ENCODE data around the gene EFCAB9.

The EFCAB9 gene

DNA sequence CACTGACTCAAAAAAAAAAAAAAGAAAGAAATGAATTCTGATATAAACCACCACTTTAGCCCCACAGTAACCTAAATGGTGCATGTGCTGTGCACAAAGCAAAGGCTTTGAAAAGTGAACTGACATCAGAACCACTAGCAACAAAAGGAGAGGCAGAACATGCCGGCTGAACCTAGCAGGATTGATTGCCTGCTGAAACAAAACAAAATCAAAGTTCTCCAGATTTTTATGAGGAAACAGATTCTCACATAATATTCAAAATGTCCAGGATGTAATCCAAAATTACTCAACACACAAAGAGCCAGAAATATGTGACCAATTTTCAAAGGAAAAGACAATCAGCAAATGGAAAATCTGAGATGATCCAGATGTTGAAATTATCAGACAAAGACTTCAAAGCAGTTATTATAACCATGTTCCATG lies 51.7 kb downstream of the EFCAB9 start:
- no peak overlapping the region for H3K4me3 ChIP-seq (ENCODE audit: control insufficient read depth, low read depth, low read length)
- DNase-seq (ENCODE audit: low read depth): no peak
- TF ChIP-seq, protein P1, sequence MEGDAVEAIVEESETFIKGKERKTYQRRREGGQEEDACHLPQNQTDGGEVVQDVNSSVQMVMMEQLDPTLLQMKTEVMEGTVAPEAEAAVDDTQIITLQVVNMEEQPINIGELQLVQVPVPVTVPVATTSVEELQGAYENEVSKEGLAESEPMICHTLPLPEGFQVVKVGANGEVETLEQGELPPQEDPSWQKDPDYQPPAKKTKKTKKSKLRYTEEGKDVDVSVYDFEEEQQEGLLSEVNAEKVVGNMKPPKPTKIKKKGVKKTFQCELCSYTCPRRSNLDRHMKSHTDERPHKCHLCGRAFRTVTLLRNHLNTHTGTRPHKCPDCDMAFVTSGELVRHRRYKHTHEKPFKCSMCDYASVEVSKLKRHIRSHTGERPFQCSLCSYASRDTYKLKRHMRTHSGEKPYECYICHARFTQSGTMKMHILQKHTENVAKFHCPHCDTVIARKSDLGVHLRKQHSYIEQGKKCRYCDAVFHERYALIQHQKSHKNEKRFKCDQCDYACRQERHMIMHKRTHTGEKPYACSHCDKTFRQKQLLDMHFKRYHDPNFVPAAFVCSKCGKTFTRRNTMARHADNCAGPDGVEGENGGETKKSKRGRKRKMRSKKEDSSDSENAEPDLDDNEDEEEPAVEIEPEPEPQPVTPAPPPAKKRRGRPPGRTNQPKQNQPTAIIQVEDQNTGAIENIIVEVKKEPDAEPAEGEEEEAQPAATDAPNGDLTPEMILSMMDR (IDR thresholded peaks at IDR 0.05; ENCODE audit: control insufficient read depth, insufficient read depth, low read depth, low read length, missing control alignments): no peak

DNA sequence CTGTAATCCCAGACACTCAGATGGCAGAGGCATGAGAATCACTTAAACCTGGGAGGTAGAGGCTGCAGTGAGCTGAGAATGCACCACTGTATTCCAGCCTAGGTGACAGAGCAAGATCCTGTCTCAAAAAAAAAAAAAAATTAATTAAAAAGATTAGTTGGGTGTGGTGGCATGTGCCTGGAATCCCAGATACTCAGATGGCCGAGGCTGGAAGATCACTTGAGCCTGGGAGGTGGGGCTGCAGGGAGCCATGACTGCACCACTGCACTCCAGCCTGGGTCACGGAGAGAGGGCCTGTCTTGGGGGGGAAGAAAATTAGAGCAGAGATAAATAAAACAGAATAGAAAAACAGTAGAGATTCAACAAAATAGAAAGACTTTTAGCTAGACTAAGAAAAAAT lies 54.7 kb downstream of the EFCAB9 start:
- TF ChIP-seq, protein P1 (IDR thresholded peaks at IDR 0.05; ENCODE audit: control insufficient read depth, insufficient read depth, low read depth, low read length, missing control alignments): no peak
- no peak for DNase-seq (ENCODE audit: low read depth)
- H3K4me3 ChIP-seq (ENCODE audit: control insufficient read depth, low read depth, low read length): no peak overlapping the region

DNA sequence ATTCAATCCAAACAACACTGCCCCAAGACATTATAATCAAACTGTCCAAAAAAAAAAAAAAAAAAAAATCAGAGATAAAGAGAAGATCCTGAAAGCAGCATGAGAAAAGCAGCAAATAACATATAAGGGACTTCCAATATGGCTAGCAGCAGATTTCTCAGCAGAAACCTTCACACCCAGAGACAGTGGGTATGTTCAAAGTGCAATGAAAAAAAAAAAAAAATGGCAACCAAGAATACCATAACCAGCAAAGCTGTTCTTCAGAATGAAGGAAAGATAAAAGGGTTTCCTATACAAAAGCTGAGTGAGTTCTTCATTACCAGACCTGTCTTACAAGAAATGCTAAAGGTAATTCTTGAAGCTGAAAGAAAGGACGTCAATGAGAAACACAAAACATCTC lies 57.4 kb downstream of the EFCAB9 start:
- TF ChIP-seq, protein P1 (IDR thresholded peaks at IDR 0.05; ENCODE audit: control insufficient read depth, insufficient read depth, low read depth, low read length, missing control alignments): no peak
- DNase-seq (ENCODE audit: low read depth): no peak
- H3K4me3 ChIP-seq (ENCODE audit: control insufficient read depth, low read depth, low read length): no peak overlapping the region

DNA sequence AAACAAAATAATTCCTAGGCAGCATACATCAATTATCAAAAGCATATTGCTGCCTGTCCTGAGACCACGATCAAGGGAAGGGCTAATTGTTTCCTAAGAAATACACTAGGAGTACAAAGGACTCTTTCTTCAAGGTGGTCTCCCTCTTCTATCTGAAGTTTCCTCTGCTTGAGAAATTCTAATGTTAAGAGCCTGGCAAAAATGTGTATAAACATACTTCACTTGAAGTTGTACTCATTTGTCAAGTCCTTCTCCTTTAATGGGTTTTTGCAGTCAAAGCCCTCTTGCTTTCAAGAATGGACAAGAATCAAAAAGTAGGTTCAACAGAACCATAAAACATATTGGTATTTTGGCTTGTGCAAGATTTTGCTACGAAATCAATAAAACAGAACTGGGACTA lies 58.5 kb downstream of the EFCAB9 start:
- no peak for DNase-seq (ENCODE audit: low read depth)
- TF ChIP-seq, protein P1 (IDR thresholded peaks at IDR 0.05; ENCODE audit: control insufficient read depth, insufficient read depth, low read depth, low read length, missing control alignments): no peak
- H3K4me3 ChIP-seq (ENCODE audit: control insufficient read depth, low read depth, low read length): no peak overlapping the region

Measured in AG09309 (cell line).